HUES64 (cell line): ENCODE data around the gene ITGB7.
A peak's percentile ranks its signal among the peaks of the same experiment; 100 is the strongest.
"Not testable (repeated sequence)": the region's sequence is repeated elsewhere in the genome, so short reads cannot be mapped to it uniquely, and the experiment has no call there.

ENCODE experiments used
- H3K27ac ChIP-seq: 2 replicates; pipeline ENCODE4 v1.7.0; 2013; ENCODE audit warnings: low read depth, low read length, inconsistent platforms
- H3K27me3 ChIP-seq: 2 replicates; pipeline ENCODE4 v1.6.1; 2013; ENCODE audit warnings: mild to moderate bottlenecking, low read length; ENCODE audit not compliant: insufficient read depth
- H3K36me3 ChIP-seq: 2 replicates; pipeline ENCODE4 v1.6.1; 2013; ENCODE audit warnings: mild to moderate bottlenecking, low read length; ENCODE audit not compliant: insufficient read depth
- H3K4me1 ChIP-seq: 2 replicates; pipeline ENCODE4 v1.6.1; 2013; ENCODE audit warnings: mild to moderate bottlenecking, low read length, moderate library complexity; ENCODE audit not compliant: insufficient read depth
- H3K4me3 ChIP-seq: 2 replicates; pipeline ENCODE4 v1.5.1; 2013; ENCODE audit warnings: mild to moderate bottlenecking, low read length, moderate library complexity
- H3K9ac ChIP-seq: 2 replicates; pipeline ENCODE4 v1.6.1; 2013; ENCODE audit warnings: mild to moderate bottlenecking, low read depth, low read length
- H3K9me3 ChIP-seq: 2 replicates; pipeline ENCODE4 v1.6.1; 2013; ENCODE audit warnings: low read depth, low read length; ENCODE audit not compliant: insufficient read depth
- WGBS: fragments of 150-250, 120-280 bp; methylation state at CpG from one replicate; pipeline ENCODE4 v1.1.7; 2013; ENCODE audit warnings: missing lambda C conversion rate; 5-methylcytosine and 5-hydroxymethylcytosine counted together

ITGB7 gene

DNA sequence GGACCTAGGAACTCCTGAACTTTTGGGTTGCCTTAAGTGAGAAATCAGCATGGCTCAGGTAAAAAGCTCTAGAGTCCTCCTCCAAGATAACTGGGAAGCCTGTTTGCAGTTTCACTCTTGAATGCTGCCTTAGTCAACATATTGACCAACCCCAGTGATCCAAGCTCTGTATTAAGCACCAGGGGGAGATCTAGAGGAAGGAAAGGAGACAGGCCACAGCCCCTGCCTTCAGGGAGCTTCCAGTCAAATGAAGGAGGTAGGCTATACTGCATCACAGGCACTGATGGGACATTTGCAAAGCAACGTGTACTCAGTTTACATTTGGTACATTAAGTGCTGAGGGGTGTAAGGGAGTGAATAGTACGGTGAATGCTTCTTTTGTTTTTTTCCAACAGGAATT, 25.1 kb downstream of the ITGB7 start:
- 91% methylated on average over 2 of the region's 2 CpGs for whole genome bisulfite sequencing
- no peak overlapping the region for H3K27ac ChIP-seq
- peak overlapping the region; percentile 89 for H3K4me3 ChIP-seq
- H3K27me3 ChIP-seq = peaks cover 27% of the 10 kb centered on the region
- no peak overlapping the region for H3K9ac ChIP-seq
- H3K9me3 ChIP-seq = no peaks in the 10 kb centered on the region
- peaks cover 50% of the 10 kb centered on the region for H3K36me3 ChIP-seq
- peaks cover 10% of the 10 kb centered on the region; the same call in 1 of the 2 replicates for H3K4me1 ChIP-seq

DNA sequence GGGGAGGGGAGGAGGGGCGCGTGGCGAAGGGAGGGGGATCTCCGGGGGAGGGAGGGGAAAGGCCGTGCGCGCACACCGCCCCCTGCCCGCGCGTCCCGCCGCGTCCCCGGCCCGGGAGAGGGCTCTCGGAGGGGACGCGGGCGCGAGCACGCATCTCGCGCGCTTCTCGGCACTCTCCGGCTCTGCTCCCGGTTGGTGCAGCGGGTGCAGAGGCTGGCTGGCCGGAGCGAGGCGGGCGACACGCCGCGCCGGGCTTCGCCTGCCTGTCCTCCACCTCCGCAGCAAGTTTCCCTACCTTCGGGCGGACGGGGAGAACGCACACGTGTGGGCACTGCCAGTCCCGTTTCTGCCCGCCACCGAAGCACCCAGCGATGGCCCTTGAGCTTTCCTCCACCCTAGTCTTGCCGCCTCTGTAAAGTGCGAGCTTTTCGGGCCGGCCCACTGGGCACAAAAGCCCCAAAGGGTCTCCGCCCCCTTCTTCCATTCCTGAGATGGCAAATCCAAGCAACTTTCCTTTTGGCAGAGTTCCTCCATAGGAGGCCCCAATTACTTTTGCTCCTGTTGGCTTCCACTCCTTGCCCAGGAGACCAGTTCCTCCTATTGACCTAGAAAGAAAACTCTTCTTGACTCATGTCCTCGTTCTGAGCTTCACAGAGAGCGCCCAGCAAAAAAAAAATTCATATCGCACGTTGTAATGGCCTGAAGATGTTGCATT, 26.0 kb downstream of the ITGB7 start:
- Histone ChIP-seq H3K27ac (peak overlapping the region; percentile 98), H3K9me3 (no peaks in the 10 kb centered on the region), H3K4me3 (peak overlapping the region; percentile 89), H3K27me3 (peaks cover 36% of the 10 kb centered on the region), H3K36me3 (peaks cover 42% of the 10 kb centered on the region), H3K9ac (peak overlapping the region; percentile 92), H3K4me1 (peaks cover 10% of the 10 kb centered on the region; the same call in 1 of the 2 replicates)
- 3% methylated on average over 57 of the region's 57 CpGs for WGBS

DNA sequence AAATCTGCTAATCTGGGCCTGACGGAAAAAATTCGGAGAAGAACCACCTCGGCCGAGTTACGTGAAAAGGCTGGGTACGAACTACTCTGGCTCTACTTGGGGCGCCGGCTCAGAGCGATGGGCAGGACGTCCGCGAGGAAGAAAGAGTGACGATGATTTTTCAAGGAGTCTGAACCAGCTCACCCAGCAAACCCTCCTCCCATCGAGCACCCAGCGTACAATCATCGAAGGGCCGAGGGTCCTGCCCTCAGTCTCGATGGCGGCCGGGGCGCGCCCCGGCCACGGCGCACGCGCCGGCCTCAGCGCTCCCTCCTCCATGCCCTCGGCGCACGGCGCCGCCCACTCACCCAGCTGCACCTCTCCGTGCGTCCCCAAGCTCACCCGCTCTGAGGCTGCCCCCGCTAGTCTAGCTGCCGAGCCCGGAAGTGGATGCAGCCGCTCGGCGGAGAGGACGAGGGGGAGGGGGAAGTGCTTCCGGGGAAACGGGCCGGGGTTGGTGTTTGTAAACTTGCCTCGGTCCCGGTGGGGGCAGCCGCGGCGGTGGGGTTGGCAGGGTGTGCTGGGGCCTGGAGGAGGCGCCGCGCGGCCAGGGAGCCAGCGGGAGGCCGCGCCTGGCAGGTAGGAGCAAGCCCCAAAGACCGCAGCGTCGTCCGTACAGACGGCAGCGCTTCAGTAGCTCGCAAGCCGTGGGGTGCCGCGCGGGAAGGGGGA, 26.7 kb downstream of the ITGB7 start, which contains the start of the genes CSAD and ZNF740:
Gene CSAD, minus strand, starts transcription at position 706 of the 711 bp plus-strand sequence. CDS start 7,455 bp downstream, outside the sequence.
Gene ZNF740, plus strand, starts transcription at position 503 of the 711 bp plus-strand sequence. CDS start 1,262 bp downstream, outside the sequence.
- no peaks in the 10 kb centered on the region for H3K9me3 ChIP-seq
- under 1% methylated on average over 70 of the region's 70 CpGs for WGBS
- H3K4me3 ChIP-seq = peak within 1 kb of the TSS; percentile 89
- peak within 1 kb of the TSS; percentile 98 for H3K27ac ChIP-seq
- peaks cover 35% of the 10 kb centered on the region for H3K36me3 ChIP-seq
- H3K4me1 ChIP-seq = peaks cover 16% of the 10 kb centered on the region
- peak within 1 kb of the TSS; percentile 92 for H3K9ac ChIP-seq
- H3K27me3 ChIP-seq = peaks cover 43% of the 10 kb centered on the region

DNA sequence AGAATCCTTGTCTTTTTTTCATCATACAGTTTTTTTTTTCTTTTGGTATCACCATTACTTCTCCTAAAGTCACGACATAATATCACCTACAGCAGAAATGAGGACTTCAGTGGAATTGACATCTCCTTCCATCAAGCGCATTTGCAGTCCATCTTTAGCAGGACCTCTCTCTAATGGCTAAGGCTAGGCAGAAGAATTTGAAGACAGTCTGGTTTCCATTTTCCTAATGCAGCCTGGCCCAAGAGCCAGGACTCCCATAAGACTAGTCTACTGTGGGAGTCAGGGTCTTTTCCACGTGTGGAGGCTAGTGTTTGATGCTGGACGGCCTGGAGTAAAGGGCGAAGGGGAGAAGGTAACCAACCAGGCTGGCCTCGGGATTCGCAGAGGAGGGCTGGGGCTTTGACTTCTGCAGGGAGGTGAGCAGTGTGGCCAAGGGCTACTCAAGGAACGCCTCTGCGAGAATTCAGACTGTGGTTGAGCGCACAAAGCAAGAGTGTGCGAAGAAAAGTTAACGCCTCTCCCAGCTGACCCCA, 27.3 kb downstream of the ITGB7 start:
- H3K27ac ChIP-seq = peak overlapping the region; percentile 98
- WGBS = 17% methylated on average over 12 of the region's 12 CpGs
- peak overlapping the region; percentile 83 for H3K9ac ChIP-seq
- peaks cover 17% of the 10 kb centered on the region for H3K4me1 ChIP-seq
- peak overlapping the region; percentile 89 for H3K4me3 ChIP-seq
- no peaks in the 10 kb centered on the region for H3K9me3 ChIP-seq
- H3K27me3 ChIP-seq = peaks cover 44% of the 10 kb centered on the region
- peaks cover 29% of the 10 kb centered on the region for H3K36me3 ChIP-seq

DNA sequence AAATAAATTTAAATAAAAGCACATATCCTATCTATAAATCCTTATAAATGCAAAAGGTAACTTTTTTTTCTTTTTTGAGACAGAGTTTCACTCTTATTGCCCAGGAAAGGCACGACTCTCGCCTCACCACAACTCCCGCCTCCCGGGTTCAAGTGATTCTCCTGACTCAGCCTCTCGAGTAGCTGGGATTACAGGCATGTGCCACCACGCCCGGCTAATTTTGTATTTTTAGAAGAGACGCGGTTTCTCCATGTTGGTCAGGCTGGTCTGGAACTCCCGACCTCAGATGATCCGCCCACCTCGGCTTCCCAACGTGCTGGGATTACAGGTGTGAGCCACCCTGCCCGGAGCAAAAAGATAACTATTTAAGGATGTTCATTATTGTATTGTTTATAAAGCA, 28.2 kb downstream of the ITGB7 start:
- H3K9ac ChIP-seq, H3K9me3 ChIP-seq, H3K4me3 ChIP-seq, H3K27ac ChIP-seq: not testable (repeated sequence)
- peaks cover 17% of the 10 kb centered on the region for H3K4me1 ChIP-seq
- whole genome bisulfite sequencing = 92% methylated on average over 14 of the region's 14 CpGs
- peaks cover 22% of the 10 kb centered on the region for H3K36me3 ChIP-seq
- peaks cover 54% of the 10 kb centered on the region for H3K27me3 ChIP-seq

DNA sequence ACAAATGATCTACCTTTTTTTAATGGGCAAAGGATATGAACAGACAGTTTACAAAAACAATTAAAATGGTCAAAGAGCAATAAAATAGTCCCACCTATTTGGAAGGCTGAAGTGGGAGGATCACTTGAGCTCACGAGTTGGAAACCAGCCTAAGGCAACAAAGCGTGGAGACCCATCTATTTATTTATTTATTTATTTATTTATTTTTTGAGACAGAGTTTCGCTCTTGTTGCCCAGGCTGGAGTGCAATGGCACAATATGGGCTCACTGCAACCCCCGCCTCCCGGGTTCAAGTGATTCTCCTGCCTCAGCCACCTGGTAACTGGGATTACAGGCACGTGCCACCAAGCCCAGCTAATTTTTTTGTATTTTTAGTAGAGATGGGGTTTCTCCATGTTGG, 29.6 kb downstream of the ITGB7 start:
- not testable (repeated sequence) for H3K9me3 ChIP-seq, H3K36me3 ChIP-seq, H3K9ac ChIP-seq, H3K4me3 ChIP-seq, H3K27ac ChIP-seq
- WGBS = 87% methylated on average over 4 of the region's 6 CpGs
- Histone ChIP-seq H3K4me1 (peaks cover 17% of the 10 kb centered on the region), H3K27me3 (peaks cover 67% of the 10 kb centered on the region)

DNA sequence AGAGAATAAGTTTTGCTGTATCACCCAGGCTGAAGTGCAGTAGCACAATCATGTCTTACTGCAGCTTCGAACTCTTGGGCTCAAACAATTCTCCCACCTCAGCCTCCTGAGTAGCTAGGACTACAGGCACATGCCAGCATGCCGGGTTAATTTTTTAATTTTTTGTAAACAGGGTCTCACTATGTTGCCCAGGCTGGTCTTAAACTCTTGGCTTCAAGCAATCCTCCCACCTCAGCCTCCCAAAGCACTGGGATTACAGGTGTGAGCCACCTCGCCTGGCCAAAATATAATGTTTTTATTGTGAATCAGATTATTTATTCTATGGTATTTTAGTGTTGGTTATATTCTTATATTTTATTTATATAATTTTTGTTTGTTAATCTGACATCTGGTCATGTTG, 30.3 kb downstream of the ITGB7 start:
- peaks cover 15% of the 10 kb centered on the region for H3K4me1 ChIP-seq
- no peak overlapping the region for H3K9ac ChIP-seq
- 96% methylated on average over 2 of the region's 3 CpGs for WGBS
- no peak overlapping the region for H3K4me3 ChIP-seq
- peaks cover 74% of the 10 kb centered on the region for H3K27me3 ChIP-seq
- H3K9me3 ChIP-seq = no peaks in the 10 kb centered on the region
- H3K27ac ChIP-seq = no peak overlapping the region
- H3K36me3 ChIP-seq = peaks cover 2% of the 10 kb centered on the region; the same call in 1 of the 2 replicates

- Histone ChIP-seq H3K27me3 (peaks cover 90% of the 10 kb centered on the region), H3K36me3 (no peaks in the 10 kb centered on the region), H3K9me3 (no peaks in the 10 kb centered on the region), H3K4me1 (peaks cover 11% of the 10 kb centered on the region), H3K27ac (no peak overlapping the region), H3K9ac (no peak overlapping the region), H3K4me3 (no peak overlapping the region)
- WGBS = 19% methylated on average over 3 of the region's 4 CpGs
Measured at GRCh38 chr12:53174881-53175491, 32.1 kb downstream of the ITGB7 start.

GRCh38 chr12:53173085-53173715, 33.9 kb downstream of the ITGB7 start:
- Histone ChIP-seq H3K36me3 (no peaks in the 10 kb centered on the region), H3K4me3 (no peak overlapping the region), H3K4me1 (peaks cover 7% of the 10 kb centered on the region), H3K27ac (no peak overlapping the region), H3K9me3 (no peaks in the 10 kb centered on the region), H3K27me3 (peaks cover 80% of the 10 kb centered on the region), H3K9ac (no peak overlapping the region)
- 77% methylated on average over 10 of the region's 10 CpGs for WGBS

GRCh38 chr12:53172352-53172751, 34.7 kb downstream of the ITGB7 start:
- no peaks in the 10 kb centered on the region for H3K9me3 ChIP-seq
- H3K4me3 ChIP-seq = no peak overlapping the region

More at GRCh38 chr12:53172352-53172751, 34.7 kb downstream of the ITGB7 start:
- no peak overlapping the region for H3K9ac ChIP-seq
- no peak overlapping the region for H3K27ac ChIP-seq
- no peaks in the 10 kb centered on the region for H3K36me3 ChIP-seq
- WGBS = 90% methylated on average over 11 of the region's 11 CpGs
- peaks cover 72% of the 10 kb centered on the region for H3K27me3 ChIP-seq
- H3K4me1 ChIP-seq = peaks cover 7% of the 10 kb centered on the region
